A673 (cell line): ENCODE results near the gene CALN1. TPM values are rescaled to one million over a fixed set of nuclear protein-coding genes. Genes with fewer than 3 reads are reported as not detected.

Source experiments
- BruUV-seq: library from RNA; stranded (reverse); fragments of 400-500 nt; replicated peaks from 2 replicates; lab custom pipeline; 2021; lab: Mats Ljungman, UMichigan
- CTCF ChIA-PET: fragments of 300-600 bp; sonication (Branson Sonifier 250); formaldehyde crosslinking; loops from one replicate; lab custom pipeline; 2022; ENCODE audit warnings: antibody characterized with exemption; lab: Charles Lee
- POLR2A ChIA-PET: fragments of 300-600 bp; sonication (Branson Sonifier 250); formaldehyde crosslinking; loops from one replicate; lab custom pipeline; 2022; ENCODE audit warnings: antibody characterized with exemption; ENCODE audit not compliant: low non-redundant PET; lab: Charles Lee
- DNase-seq: peaks from one replicate; pipeline ENCODE4 v3.0.0-alpha.2; 2015; ENCODE audit warnings: low spot score
- H3K27ac ChIP-seq: fragments of 200-600 bp; sonication (generic); 2 replicates; pipeline ENCODE4 v1.5.1; 2016; ENCODE audit warnings: mixed run types, low read depth, mild to moderate bottlenecking, mixed read lengths, antibody characterized with exemption, low read length; ENCODE audit not compliant: poor library complexity, severe bottlenecking
- H3K27me3 ChIP-seq: fragments of 200-600 bp; sonication (generic); replicated peaks from 2 replicates; pipeline ENCODE4 v1.6.1; 2017; ENCODE audit warnings: mixed run types, low read depth, mild to moderate bottlenecking, mixed read lengths, antibody characterized with exemption, low read length; ENCODE audit not compliant: insufficient read depth, poor library complexity
- H3K36me3 ChIP-seq: fragments of 200-600 bp; sonication (generic); 2 replicates; pipeline ENCODE4 v1.6.1; 2016; ENCODE audit warnings: mixed run types, mild to moderate bottlenecking, mixed read lengths, antibody characterized with exemption, low read length; ENCODE audit not compliant: insufficient read depth, poor library complexity, severe bottlenecking
- H3K4me1 ChIP-seq: fragments of 200-600 bp; sonication (generic); 2 replicates; pipeline ENCODE4 v1.6.1; 2017; ENCODE audit warnings: mixed run types, mild to moderate bottlenecking, mixed read lengths, antibody characterized with exemption, low read length; ENCODE audit not compliant: insufficient read depth, poor library complexity, severe bottlenecking
- H3K4me3 ChIP-seq: fragments of 200-600 bp; sonication (generic); 2 replicates; pipeline ENCODE4 v1.5.1; 2016; ENCODE audit warnings: low read depth, mixed run types, mild to moderate bottlenecking, mixed read lengths, low read length; ENCODE audit not compliant: poor library complexity, severe bottlenecking
- H3K9me3 ChIP-seq: fragments of 200-600 bp; sonication (generic); 2 replicates; pipeline ENCODE4 v1.6.1; 2016; ENCODE audit warnings: mixed run types, low read depth, mild to moderate bottlenecking, mixed read lengths, antibody characterized with exemption, low read length; ENCODE audit not compliant: poor library complexity, severe bottlenecking
- EZH2 ChIP-seq: fragments of 200-600 bp; sonication (generic); IDR thresholded peaks from 2 replicates; pipeline ENCODE4 v1.6.1; 2017; ENCODE audit warnings: borderline replicate concordance, low read depth, mild to moderate bottlenecking, mixed read lengths, antibody characterized with exemption, low read length; ENCODE audit not compliant: poor library complexity, severe bottlenecking
- intact Hi-C: fragments of 100-400 bp; cut with micrococcal nuclease; formaldehyde crosslinking; loops from one replicate; pipeline ENCODE4 v1.10.0; 2022; ENCODE audit not compliant: unreplicated experiment
- total RNA-seq: library from RNA; stranded (reverse); gene quantifications from 2 replicates; pipeline ENCODE4 v1.2.3, GENCODE V29; 2021
- TF ChIP-seq, protein P1 (sequence below): fragments of 300-800, 200-600 bp; sonication (generic); conservative IDR thresholded peaks from 2 replicates; pipeline ENCODE4 v1.5.1; 2017; ENCODE audit warnings: low read depth, mild to moderate bottlenecking, antibody characterized with exemption, low read length, moderate library complexity, mixed read lengths

CALN1 gene
- total RNA-seq, 1 experiment from 2014 or later, result not detected

DNA sequence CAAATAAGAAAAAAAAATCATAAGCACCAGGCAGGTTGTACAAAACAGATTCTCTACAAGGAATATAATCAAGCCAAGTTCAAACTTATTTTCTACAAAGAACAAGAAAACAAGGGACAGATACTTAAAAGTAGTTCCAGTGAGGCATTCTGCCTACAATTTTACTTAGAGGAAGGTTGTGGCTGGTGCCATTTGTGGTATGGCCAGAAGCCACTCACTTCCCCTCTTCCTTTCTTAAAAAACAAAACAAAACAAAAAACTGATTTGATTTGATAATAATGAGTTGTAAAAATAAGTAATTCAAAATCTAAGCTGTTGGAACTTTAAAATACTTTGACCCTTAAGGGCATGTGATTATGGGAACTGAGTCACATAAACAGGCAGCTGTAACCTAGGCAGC is 420.6 kb downstream of the CALN1 start:
- peaks cover 20% of the 10 kb centered on the region for H3K9me3 ChIP-seq
- H3K27me3 ChIP-seq, result no peaks in the 10 kb centered on the region
- BruUV-seq, result no TSS peak
- intact Hi-C loops, result no loop called here
- TF ChIP-seq, protein P1, sequence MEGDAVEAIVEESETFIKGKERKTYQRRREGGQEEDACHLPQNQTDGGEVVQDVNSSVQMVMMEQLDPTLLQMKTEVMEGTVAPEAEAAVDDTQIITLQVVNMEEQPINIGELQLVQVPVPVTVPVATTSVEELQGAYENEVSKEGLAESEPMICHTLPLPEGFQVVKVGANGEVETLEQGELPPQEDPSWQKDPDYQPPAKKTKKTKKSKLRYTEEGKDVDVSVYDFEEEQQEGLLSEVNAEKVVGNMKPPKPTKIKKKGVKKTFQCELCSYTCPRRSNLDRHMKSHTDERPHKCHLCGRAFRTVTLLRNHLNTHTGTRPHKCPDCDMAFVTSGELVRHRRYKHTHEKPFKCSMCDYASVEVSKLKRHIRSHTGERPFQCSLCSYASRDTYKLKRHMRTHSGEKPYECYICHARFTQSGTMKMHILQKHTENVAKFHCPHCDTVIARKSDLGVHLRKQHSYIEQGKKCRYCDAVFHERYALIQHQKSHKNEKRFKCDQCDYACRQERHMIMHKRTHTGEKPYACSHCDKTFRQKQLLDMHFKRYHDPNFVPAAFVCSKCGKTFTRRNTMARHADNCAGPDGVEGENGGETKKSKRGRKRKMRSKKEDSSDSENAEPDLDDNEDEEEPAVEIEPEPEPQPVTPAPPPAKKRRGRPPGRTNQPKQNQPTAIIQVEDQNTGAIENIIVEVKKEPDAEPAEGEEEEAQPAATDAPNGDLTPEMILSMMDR, result no peak
- TF ChIP-seq EZH2, result no peak
- DNase-seq, result no peak
- H3K4me1 ChIP-seq, result no peaks in the 10 kb centered on the region
- CTCF ChIA-PET, result no interaction called here
- no peaks in the 10 kb centered on the region for H3K36me3 ChIP-seq
- H3K4me3 ChIP-seq, result no peak overlapping the region
- POLR2A ChIA-PET, result no interaction called here
- H3K27ac ChIP-seq, result no peak overlapping the region

DNA sequence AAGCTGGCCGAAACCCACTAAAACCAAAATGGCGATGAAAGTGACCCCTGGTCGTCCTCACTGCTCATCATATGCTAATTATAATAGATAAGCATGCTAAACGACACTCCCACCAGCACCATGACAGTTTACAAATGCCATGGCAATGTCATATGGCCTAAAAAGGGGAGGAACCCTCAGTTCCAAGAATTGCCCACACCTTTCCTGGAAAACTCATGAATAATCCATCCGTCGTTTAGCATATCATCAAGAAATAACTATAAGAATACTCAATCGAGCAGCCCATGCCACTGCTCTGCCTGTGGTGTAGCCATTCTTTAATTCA is 422.0 kb downstream of the CALN1 start:
- TF ChIP-seq, protein P1, result no peak
- no peak for TF ChIP-seq EZH2
- Histone ChIP-seq H3K27me3 (no peaks in the 10 kb centered on the region), H3K9me3 (peaks cover 9% of the 10 kb centered on the region), H3K4me3 (no peak overlapping the region), H3K27ac (no peak overlapping the region), H3K4me1 (no peaks in the 10 kb centered on the region), H3K36me3 (no peaks in the 10 kb centered on the region)
- DNase-seq, result no peak
- POLR2A ChIA-PET, result no interaction called here
- CTCF ChIA-PET, result no interaction called here
- BruUV-seq, result no TSS peak
- intact Hi-C loops, result no loop called here

DNA sequence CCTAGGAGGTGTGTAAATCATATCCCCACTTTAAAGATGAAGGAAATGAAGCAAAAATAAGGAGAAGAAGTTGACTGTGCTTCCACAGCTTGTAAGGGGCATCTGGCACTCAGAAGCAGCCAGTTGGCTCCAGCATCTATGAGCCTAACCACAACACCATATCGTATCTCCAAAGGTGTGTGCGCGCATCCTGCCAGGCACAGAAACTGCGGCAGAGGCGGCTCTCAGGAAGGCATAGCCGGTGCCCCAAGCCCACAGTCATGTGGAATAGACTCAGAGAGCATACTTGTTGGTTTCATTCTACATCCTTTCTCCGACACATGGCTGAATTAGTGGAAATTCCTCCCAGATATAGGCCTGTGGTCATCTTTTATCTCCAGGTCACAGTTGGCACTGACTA is 423.9 kb downstream of the CALN1 start:
- no peak overlapping the region for H3K27ac ChIP-seq
- no TSS peak for BruUV-seq
- intact Hi-C loops, result no loop called here
- H3K9me3 ChIP-seq, result peaks cover 15% of the 10 kb centered on the region
- ChIA-PET POLR2A (no interaction called here), CTCF (no interaction called here)
- H3K27me3 ChIP-seq, result no peaks in the 10 kb centered on the region
- no peaks in the 10 kb centered on the region for H3K36me3 ChIP-seq
- H3K4me3 ChIP-seq, result no peak overlapping the region
- no peaks in the 10 kb centered on the region for H3K4me1 ChIP-seq
- TF ChIP-seq EZH2, result no peak
- TF ChIP-seq, protein P1, result no peak
- DNase-seq, result no peak
